GM21723 (cell line): ENCODE measurements around the gene MBP.
A peak's percentile ranks its signal among the peaks of the same experiment; 100 is the strongest.

Experiments used
- ATAC-seq: cut with Tn5 transposase; IDR thresholded peaks from one replicate; pipeline ENCODE4 v1.9.1; 2021; ENCODE audit warnings: mild to moderate bottlenecking, moderate library complexity; ENCODE audit not compliant: unreplicated experiment

The MBP gene

GRCh38 chr18:77151772-77152520 is 19.4 kb upstream of the MBP start:
- no peak for ATAC-seq

DNA sequence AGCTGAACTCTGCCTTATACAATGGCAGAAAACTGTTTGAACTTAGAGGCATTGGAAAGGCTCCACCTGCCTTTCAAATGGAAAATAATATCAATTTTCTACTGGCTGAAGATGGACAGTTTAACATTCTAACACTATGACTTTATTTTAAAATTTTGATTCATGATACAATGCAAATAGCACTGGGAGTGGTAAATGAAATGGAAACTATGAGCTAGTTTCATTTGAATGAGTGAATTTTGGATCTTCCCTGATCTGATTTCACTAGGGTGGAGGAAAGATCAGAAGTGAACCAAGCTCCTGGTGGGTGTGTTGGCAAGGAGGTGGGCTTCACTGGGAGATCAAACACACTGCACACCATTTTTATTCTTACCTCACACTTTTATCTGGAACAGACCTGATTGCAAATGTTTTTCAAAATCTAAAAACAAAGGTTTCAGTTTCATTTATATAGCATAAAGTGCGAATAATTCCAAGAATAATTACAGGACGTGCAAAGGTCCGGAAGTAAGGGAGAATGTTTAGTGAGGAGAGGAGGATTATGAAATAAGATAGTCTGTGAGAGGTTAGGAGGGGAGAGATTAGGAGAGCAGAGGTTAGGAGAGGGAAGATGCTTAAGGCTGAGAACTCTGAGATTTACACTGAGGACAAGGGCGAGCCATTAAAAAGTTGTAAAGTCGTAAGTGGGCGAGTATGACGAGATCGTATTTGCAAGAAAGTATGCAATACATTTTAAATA is 18.6 kb upstream of the MBP start:
- no peak for ATAC-seq

DNA sequence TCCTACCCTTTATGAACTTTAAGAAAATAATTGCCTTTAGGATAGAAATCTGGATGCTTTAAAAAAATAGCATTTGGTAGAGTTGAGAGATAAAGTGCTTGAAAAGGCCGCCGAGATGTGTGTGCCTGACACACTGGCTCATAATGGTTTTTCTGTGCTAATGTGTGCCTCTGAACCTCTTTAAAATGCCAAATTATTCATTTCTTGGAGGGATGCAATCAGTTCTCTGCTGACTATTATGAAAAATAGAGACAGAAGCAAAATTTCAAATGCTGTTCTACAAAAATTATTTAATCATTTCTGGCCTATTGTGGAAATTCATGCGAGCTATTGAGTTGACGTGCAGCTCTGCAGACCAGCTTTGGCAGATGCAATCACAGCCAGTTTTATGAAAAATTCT is 18.0 kb upstream of the MBP start:
- no peak for ATAC-seq

GRCh38 chr18:77148289-77148688 is 15.7 kb upstream of the MBP start:
- no peak for ATAC-seq

DNA sequence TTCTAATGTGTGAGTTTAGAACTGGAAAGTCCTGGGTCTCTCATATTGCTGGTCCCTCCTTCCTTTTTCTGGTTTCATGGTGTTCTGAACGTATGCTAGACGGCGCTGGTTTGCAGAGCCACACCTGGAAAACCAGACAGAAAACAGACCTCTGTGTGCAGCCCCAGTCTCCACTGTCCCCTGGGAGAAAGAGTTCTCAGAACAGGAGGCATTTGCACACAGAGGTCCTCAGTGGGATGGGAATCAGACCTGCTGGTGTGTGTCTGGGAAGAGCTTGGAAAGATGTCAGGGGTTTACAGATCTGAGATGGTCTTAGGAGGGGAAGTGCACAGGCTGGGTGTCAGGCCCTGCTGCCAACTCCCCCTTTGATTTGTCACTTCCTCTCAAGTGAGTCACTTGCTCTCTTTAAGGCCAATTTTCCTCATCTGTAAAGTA is 14.9 kb upstream of the MBP start:
- ATAC-seq: peak; percentile 56

DNA sequence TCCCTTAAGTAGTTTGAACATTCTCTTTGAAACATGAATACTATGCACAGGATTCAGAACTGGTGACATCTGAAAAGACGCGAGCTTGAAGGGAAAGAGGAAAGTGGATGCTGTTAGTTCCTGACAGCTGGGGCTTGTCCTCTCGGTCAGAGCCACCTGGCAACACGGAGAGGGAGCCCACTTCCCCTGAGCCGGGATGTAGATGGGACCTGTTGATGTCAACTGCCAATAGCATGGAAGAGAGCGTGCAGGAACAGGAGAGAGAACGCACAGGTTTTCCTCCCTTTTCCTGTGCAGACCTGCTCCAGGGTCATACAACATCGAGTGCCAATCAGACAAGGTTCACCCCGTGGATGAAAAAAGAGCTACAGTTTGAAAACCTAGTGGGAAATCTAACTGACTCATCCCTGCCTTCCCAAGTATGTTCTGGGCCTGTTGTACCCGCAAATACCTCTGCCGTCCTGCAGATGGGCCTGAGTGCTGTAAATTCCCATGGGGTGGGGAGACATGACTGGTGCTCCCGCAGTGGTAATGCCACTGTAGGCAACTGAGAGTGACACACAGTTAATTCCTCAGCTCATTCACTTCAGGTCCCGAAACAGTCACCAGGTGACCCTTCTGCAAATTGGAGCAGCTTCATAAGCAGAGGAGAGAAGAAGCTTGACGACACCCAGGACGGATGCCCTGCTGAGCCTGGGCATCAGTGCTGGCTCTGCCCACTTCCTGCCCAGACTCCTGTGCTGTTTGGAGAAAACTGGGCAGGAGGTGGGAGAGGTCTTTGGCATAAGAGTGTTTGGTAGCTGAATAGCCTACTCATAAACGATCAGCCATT is 13.9 kb upstream of the MBP start:
- ATAC-seq: no peak

DNA sequence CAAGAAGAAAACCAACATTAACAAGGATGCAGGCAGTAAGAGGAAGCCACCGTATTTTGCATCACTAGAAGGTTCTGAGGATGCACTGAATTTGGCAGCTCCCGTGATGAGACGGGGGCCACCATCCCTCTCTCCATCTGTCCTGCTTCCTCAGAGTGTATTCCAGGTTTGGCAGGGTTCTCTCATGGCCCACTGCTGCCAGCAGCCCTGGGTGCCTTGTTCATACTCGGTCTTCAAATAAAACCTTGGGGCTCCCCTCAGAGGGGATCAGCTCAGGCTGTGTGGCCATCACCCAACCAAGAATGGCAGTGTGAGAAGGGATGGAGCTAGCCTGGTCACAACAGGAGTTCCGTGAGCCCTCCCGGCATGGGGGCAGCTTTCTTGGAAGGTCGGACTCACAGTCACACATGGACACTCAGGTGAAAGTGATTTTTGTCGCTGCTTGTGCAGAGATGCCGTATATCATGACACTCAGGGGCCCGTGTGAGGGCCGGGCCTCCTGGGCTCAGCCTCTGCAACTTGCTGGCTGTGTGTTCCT is 12.8 kb upstream of the MBP start:
- ATAC-seq: no peak

GRCh38 chr18:77144451-77145118 is 12.0 kb upstream of the MBP start:
- ATAC-seq: no peak

DNA sequence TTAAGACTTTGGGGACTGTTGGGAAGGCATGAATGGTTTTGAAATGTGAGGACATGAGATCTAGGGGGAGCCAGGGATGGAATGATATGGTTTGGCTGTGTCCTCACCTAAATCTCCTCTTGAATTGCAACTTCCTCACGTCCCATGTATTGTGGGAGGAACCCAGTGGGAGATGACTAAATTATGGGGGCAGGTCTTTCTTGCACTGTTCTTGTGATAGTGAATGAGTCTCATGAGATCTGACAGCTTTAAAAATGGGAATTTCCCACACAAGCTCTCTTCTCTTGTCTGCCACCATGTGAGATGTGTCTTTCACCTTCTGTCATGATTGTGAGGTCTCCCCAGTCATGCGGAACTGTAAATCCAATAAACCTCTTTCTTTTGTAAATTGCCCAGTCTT is 11.5 kb upstream of the MBP start:
- no peak for ATAC-seq

- no peak for ATAC-seq
Measured at GRCh38 chr18:77143196-77143595, 10.6 kb upstream of the MBP start.

- no peak for ATAC-seq
Measured at GRCh38 chr18:77141401-77142118, 9.0 kb upstream of the MBP start.

GRCh38 chr18:77140439-77141109 is 8.0 kb upstream of the MBP start:
- no peak for ATAC-seq

DNA sequence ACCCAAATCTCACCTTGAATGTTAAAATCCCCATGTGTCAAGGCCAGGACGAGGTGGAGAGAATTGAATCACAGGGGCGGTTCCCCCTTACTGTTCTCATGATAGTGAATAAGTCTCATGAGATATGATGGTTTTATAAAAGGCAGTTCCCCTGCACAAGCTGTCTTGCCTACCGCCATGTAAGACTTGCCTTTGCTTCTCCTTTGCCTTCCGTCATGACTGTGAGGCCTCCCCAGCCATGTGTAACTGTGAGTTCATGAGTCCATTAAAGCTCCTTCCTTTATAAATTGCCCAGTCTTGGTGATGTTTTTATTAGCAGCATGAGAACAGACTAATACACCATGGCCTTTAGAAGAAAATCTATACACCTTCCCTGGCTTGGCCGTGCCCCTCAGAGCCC is 7.4 kb upstream of the MBP start:
- ATAC-seq: no peak

DNA sequence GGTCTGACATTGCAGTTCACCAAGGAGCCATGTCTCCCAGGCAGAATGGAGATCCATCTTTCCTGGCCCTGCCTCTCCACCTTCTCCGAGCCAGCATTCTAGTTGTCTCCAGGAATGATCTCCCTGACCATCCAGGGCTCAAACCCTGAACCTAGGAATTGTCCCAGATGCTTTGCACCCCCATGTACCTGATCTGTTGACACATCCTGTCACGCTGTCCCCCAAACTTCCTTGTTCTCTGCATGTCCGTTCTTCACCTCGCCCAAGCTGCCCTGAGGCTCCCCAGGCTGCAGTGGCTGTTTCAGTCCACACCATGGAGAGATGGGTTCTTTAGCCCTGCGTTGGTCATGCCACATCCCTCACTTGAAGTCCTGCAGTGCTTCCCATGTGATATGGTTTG is 7.0 kb upstream of the MBP start:
- no peak for ATAC-seq

GRCh38 chr18:77138270-77138669 is 5.7 kb upstream of the MBP start:
- no peak for ATAC-seq

DNA sequence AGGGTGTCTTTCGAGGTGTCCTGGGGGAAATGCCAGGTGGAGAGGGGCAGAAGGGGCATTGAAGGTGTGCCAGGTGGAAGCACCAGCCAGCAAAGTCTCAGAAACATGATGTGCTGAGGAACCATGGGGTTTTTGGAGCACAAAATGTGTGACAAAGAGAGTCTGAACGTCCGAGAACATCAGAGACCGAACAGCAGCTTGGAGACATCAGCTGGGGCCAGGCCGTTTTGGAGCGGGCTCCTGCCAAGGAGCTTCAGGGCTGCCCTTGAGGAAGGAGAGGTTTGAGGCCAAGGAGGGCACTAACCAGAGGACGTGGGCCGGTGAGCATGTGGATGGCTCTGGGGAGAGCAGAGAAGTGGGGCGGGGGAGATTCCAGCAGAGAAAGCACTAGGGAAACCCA is 5.3 kb upstream of the MBP start:
- ATAC-seq: no peak

- ATAC-seq: no peak
Measured at GRCh38 chr18:77136871-77137665, 4.5 kb upstream of the MBP start.

DNA sequence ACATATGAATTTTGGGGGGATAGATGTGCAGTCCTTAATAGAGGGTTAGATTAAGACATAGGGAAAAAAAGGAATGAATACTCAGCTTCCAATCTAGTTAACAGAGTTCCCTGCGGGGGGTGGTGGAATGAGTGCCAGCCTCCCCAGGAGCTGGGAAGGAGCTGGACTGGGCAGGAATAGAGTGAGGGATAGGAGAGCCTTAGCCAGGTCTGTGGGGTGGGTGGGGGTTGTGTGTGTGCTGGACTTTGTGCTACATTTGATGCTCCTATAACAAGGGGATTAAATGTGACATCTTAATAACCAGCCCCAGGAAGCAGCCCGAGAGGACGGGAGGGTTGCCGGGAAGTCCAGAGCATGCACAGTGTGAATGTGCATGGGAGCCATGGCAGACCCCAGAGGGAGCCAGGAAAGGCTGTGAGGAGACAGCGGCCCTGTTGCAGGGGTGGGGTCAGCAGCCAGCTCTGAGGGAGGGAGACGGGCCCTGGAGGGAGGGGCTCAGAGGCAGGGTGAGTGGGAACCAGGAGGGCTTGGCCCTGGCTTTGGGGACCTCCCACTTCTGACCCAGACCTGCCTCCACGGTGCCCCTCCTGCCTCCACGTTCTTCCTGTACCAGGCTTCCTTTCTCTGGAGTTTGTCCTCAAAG is 3.6 kb upstream of the MBP start:
- ATAC-seq: no peak
